GM18517 (cell line): ENCODE measurements around the gene RPS26.
"Not testable (repeated sequence)": the region's sequence is repeated elsewhere in the genome, so short reads cannot be mapped to it uniquely, and the experiment has no call there.

Experiments used
- ATAC-seq: cut with Tn5 transposase; IDR thresholded peaks from one replicate; pipeline ENCODE4 v1.9.1; 2021; ENCODE audit warnings: mild to moderate bottlenecking, moderate library complexity; ENCODE audit not compliant: unreplicated experiment

Gene RPS26

GRCh38 chr12:56020423-56021184 lies 21.1 kb upstream of the RPS26 start, which contains the start of gene IKZF4:
Gene IKZF4 (plus strand): TSS chr12:56021043. CDS start chr12:56021494, 451 bp downstream.
- no peak for ATAC-seq

- ATAC-seq, result no peak
Observed at GRCh38 chr12:56021889-56022497, 19.7 kb upstream of the RPS26 start.

GRCh38 chr12:56028511-56029165 lies 13.1 kb upstream of the RPS26 start:
- no peak for ATAC-seq

- ATAC-seq, result no peak
Observed at GRCh38 chr12:56029166-56029519, 12.6 kb upstream of the RPS26 start.

GRCh38 chr12:56029666-56030293 lies 11.9 kb upstream of the RPS26 start:
- ATAC-seq, result no peak

GRCh38 chr12:56031987-56032386 lies 9.7 kb upstream of the RPS26 start:
- no peak for ATAC-seq

- ATAC-seq, result no peak
Observed at GRCh38 chr12:56034586-56035332, 7.0 kb upstream of the RPS26 start.

- ATAC-seq, result no peak
Observed at GRCh38 chr12:56037161-56037560, 4.6 kb upstream of the RPS26 start.

GRCh38 chr12:56038022-56038655 lies 3.6 kb upstream of the RPS26 start:
- ATAC-seq, result no peak

GRCh38 chr12:56040151-56040550 lies 1.6 kb upstream of the RPS26 start:
- ATAC-seq, result no peak

GRCh38 chr12:56040963-56041551 lies 661 bp upstream of the RPS26 start:
- ATAC-seq, result peak; percentile 2

GRCh38 chr12:56042430-56042813 lies 704 bp downstream of the RPS26 start:
- not testable (repeated sequence) for ATAC-seq

- ATAC-seq, result no peak
Observed at GRCh38 chr12:56042843-56043242, 1.1 kb downstream of the RPS26 start.

- ATAC-seq, result no peak
Observed at GRCh38 chr12:56046027-56046780, 4.5 kb downstream of the RPS26 start.

GRCh38 chr12:56053407-56053893 lies 11.7 kb downstream of the RPS26 start:
- ATAC-seq, result no peak

- ATAC-seq, result not testable (repeated sequence)
Observed at GRCh38 chr12:56059964-56060363, 18.2 kb downstream of the RPS26 start.

- no peak for ATAC-seq
Observed at GRCh38 chr12:56061982-56062381, 20.3 kb downstream of the RPS26 start.

GRCh38 chr12:56062996-56063395 lies 21.3 kb downstream of the RPS26 start:
- ATAC-seq, result no peak

- ATAC-seq, result no peak
Observed at GRCh38 chr12:56071648-56072047, 29.9 kb downstream of the RPS26 start.
